ENCODE data around the gene DCXR.

The DCXR gene

DNA sequence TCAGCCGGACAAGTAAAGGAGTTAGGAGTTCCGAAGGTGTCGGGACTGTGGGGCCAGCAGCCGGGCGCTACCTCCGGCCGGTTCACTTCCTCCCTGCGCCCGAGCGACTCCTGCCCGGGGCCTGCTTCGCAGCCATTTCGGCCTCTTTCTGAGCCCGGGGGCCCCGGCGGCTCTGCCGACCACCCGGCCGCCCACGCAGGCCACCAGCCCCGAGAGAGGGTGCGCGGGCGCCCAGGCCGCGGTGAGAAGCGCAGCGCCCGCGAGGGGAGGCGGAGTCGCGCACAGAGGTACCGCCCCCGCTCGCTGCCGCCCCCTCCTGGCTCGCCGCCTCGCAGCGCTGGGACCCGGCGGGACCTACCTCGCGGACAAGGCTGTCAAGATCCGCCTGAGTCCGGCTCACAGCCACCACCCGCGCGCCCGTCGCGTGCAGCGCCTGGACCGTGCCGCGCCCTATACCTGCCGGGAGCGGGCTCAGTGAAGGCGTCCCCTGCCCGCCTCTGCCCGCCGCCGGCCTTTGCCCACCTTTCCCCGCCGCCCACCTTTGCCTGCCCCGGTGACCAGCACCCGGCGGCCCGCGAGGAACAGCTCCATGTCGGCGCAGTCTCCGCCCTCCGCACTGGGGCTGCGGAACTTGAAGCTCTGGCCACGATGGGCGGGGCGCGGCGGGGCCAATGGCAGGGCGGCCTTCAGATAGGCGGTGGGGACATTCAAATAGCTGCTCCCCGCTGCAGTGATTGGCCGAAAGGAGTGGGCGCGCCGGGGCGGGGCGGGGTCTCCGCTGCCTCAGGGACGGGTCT lies at the start of gene DCXR:
DCXR (minus strand) TSS at position 606 of the 797 bp plus-strand sequence; CDS start at position 591, 15 bp downstream.
- peak; percentile 90 for DNase-seq (ENCODE audit: low read depth)
- H3K4me3 ChIP-seq (ENCODE audit: control insufficient read depth, low read depth, low read length), result peak within 1 kb of the TSS; percentile 70
- TF ChIP-seq, protein P1, sequence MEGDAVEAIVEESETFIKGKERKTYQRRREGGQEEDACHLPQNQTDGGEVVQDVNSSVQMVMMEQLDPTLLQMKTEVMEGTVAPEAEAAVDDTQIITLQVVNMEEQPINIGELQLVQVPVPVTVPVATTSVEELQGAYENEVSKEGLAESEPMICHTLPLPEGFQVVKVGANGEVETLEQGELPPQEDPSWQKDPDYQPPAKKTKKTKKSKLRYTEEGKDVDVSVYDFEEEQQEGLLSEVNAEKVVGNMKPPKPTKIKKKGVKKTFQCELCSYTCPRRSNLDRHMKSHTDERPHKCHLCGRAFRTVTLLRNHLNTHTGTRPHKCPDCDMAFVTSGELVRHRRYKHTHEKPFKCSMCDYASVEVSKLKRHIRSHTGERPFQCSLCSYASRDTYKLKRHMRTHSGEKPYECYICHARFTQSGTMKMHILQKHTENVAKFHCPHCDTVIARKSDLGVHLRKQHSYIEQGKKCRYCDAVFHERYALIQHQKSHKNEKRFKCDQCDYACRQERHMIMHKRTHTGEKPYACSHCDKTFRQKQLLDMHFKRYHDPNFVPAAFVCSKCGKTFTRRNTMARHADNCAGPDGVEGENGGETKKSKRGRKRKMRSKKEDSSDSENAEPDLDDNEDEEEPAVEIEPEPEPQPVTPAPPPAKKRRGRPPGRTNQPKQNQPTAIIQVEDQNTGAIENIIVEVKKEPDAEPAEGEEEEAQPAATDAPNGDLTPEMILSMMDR (conservative IDR thresholded peaks at IDR 0.05; ENCODE audit: control insufficient read depth, insufficient read depth, low read depth, low read length), result no peak

DNA sequence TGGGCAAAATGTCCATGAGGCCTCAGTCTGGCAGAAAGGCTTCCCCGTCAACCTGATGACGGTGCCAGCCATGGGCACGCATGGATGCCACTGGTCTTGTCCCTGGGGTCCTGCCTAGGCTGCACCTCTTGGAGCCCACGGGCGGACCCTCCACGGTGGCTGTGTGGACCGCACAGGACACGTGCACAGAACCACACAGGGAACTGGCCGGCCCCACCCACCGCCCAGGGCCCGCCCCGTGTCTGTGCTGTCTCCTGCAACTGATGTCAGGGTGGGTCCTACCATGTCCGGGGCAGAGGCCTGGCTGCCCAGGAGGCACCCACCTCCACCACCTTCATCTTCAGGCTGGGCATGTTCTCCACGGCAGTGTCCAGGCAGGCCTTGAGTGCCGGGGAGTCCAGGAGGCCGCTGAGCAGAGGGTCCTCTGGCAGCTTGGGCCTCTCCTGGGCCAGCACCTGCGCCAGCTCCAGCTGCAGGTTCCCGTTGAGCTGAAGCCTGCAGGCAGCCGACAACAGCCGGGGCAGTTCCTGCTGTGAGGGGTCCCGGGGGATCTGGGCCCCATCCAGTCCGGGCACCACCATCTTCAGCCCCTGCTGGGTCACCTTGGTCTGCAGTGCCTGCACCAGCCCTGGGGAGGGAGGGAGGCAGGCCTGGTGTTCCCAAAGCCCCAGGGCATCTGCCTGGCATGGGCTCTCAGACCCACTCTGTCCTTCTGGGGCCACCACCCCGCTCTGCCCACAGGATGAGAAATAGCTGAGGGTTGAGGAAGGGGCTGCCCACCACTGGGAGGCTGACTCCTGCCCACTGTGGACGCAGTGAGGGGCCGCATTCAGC lies 48.7 kb upstream of the DCXR start:
- no peak for DNase-seq (ENCODE audit: low read depth)
- H3K4me3 ChIP-seq (ENCODE audit: control insufficient read depth, low read depth, low read length), result no peak overlapping the region
- TF ChIP-seq, protein P1 (conservative IDR thresholded peaks at IDR 0.05; ENCODE audit: control insufficient read depth, insufficient read depth, low read depth, low read length), result no peak

DNA sequence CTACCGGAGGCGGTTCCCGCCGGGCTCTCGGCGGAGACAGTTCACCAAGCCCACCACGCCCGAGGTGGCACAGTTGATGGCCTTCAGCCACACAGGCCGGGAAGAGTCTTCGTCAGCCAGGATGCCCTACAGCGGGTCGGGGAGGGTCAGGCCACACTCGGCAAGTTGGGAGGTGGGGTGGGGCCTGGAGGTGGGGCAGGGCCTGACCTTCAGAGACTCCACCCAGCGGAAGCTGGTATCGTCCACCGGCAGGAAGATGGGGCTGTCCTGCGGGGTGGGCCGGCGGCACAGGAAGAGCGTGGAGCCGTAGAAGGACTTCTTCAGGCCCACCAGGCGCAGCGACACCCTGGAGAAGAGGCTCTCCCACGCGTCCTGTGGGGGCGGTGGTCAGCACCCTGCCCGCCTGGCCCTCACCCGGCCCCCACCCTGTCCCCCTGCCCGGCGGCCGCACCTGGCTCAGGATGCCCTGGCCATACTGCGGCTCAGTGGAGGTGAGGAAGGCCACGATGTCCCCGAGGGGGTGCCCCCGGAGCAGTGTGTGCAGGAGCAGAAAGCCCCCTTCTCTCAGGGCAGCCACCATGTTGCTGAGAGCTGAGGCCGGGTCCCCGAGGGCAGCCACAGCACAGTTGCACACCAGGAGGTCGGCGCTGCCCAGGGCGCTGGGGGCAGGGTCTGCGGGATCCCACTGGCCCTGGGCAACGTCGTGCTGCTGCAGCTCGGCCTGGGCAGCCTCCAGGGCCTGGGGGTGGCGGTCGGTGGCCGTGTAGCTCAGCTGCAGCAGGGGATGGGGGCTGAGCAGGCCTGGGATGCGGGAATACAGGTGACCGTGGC lies 47.7 kb upstream of the DCXR start:
- TF ChIP-seq, protein P1 (conservative IDR thresholded peaks at IDR 0.05; ENCODE audit: control insufficient read depth, insufficient read depth, low read depth, low read length), result no peak
- no peak overlapping the region for H3K4me3 ChIP-seq (ENCODE audit: control insufficient read depth, low read depth, low read length)
- no peak for DNase-seq (ENCODE audit: low read depth)

DNA sequence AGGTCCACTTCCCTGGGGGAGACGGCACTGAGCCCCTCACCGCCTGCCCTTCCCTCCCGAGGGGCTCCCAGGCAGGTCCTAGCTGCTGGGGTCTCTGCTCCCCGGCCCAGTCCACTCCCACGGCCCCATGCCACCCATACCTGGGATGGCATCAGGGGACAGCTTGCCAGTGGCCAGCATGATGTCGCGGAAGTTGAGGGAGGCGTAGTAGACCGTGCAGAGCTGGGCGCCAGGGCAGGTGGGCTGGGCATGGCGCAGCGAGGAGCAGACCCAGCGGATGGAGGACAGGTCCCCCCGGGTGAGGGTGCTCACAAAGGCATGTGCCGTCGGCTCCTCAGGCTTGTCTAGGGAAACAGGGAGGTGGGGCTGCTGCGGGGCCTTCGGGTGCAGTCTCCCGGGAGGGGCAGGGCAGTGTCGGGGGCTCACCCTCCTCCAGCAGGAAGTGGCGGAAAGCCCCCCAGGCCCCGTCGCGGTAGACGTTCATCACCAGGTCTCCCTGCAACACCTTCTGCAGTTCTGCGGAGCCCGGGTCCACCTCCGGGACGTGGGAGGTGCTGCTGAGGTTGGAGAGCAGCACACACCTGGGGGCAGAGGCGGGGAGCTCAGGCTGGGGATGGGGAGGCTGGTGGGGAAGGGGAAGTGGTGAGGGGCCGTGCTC lies 47.0 kb upstream of the DCXR start:
- TF ChIP-seq, protein P1 (conservative IDR thresholded peaks at IDR 0.05; ENCODE audit: control insufficient read depth, insufficient read depth, low read depth, low read length), result no peak
- no peak for DNase-seq (ENCODE audit: low read depth)
- H3K4me3 ChIP-seq (ENCODE audit: control insufficient read depth, low read depth, low read length), result no peak overlapping the region

DNA sequence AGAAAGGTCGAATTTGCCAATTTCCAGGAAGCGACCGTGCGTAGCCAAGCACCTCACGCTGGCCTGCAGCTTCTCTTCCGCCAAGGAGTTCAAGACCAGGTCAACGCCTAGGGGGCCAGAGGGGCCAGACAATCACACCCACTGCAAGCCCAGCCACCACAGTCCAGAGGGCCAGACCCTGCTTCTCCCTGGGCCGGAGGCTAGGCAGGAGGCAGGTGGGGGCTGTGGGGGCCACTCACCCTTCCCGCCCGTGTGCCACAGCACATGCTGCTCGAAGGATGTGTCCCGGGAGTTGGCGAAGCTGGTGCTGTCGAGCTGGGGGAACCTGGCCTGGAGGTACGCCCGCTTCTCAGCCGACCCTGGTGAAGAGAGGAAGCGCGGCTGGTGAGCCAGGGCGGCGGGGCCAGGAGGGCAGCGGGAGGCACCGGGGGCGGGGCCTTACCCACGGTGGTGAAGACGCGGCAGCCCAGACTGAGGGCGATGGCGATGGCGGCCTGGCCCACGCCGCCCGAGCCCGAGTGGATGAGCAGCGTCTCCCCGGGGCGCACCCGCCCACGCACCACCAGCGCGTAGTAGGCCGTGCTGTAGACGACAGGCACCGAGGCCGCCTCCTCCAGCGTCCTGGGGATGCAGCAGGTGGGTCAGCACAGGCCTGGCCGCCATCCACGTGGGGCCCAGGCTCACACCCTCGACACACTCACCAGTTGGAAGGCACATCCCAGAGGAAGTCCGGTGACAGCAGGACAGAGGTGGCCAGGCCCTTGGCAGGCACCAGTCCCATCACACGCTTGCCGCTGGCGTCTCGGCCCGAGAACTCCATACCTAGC lies 46.2 kb upstream of the DCXR start:
- no peak overlapping the region for H3K4me3 ChIP-seq (ENCODE audit: control insufficient read depth, low read depth, low read length)
- TF ChIP-seq, protein P1 (conservative IDR thresholded peaks at IDR 0.05; ENCODE audit: control insufficient read depth, insufficient read depth, low read depth, low read length), result no peak
- no peak for DNase-seq (ENCODE audit: low read depth)
